Measurements from ENCODE around the gene FOXC1.

DNA sequence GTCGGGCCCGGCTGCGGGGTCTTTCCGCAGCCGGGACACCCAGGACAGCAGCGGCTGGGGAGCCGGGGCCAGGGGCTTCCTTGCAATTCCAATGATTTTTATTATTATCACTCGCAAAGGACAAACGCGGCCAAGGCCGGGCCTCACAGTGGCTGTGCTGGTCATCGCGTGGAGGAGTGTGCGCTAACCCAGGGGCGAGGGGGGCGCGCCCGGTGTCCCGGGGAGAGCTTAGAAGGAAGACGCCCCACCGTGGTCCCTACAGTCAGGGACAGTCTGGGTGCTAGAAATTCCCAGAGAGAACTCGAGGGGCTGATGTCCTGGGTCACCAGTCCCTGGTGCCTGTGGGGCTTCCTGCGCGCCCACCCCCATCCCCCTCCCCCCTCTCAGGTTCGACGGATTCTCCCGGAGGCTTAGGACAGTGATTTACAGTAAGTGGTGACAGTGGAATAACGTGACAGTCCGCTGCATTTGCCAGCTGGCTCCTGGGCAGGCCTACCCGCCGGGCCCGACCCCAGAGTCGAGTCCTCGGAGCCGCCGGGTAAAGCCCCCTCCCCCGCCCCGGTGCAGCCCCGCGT, 9.5 kb downstream of the FOXC1 start:
- TF ChIP-seq, protein P1, sequence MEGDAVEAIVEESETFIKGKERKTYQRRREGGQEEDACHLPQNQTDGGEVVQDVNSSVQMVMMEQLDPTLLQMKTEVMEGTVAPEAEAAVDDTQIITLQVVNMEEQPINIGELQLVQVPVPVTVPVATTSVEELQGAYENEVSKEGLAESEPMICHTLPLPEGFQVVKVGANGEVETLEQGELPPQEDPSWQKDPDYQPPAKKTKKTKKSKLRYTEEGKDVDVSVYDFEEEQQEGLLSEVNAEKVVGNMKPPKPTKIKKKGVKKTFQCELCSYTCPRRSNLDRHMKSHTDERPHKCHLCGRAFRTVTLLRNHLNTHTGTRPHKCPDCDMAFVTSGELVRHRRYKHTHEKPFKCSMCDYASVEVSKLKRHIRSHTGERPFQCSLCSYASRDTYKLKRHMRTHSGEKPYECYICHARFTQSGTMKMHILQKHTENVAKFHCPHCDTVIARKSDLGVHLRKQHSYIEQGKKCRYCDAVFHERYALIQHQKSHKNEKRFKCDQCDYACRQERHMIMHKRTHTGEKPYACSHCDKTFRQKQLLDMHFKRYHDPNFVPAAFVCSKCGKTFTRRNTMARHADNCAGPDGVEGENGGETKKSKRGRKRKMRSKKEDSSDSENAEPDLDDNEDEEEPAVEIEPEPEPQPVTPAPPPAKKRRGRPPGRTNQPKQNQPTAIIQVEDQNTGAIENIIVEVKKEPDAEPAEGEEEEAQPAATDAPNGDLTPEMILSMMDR (conservative IDR thresholded peaks at IDR 0.05; ENCODE audit: low read length) = no peak
- no peak for TF ChIP-seq EZH2phosphoT487 (IDR thresholded peaks at IDR 0.05; ENCODE audit: borderline replicate concordance, low read depth, low read length)
